SHP77 (cell line): ENCODE results near the gene C17orf113.
"Not testable (repeated sequence)": the region's sequence is repeated elsewhere in the genome, so short reads cannot be mapped to it uniquely, and the experiment has no call there.

Experiments used
- DNase-seq, 2 experiments: peaks; one replicate each; lab custom pipeline; 2025; lab: John Stamatoyannopoulos, UW

C17orf113 gene

DNA sequence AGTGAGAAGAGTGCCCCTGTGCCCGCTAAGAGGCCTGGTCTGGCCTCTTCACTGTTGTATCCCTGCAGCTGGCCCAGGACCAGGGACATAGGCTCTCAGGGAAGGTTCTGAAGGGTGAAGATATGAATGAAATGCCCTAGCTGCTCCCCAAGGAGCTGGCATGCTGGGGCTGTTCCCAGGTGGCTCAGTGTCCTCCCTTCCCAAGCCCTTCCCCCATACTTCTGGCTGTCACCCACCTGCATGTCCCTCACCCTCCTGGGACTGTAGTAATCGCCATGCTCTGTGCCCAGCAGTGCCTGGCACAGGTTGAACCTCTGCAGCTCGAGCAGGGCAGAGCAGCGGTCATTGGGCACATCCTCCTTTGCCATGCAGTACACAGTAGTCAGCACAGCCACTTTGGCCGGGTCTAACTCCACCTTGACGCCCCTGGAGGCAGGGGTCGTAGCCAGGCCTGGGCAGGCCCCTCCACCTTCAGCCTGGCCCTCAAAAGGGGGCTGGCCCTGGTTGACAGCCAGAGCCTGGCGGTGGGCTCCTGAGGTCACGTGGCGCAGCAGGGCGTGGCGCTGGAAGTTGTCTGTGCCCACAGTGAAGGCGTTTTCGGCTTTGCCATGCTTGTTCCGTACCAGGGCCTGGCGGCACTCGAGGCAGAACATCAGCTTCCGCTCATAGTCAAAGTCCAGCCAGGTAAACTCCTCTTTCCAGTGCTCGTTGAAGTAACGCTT, 7.6 kb downstream of the C17orf113 start:
- DNase-seq: no peak

DNA sequence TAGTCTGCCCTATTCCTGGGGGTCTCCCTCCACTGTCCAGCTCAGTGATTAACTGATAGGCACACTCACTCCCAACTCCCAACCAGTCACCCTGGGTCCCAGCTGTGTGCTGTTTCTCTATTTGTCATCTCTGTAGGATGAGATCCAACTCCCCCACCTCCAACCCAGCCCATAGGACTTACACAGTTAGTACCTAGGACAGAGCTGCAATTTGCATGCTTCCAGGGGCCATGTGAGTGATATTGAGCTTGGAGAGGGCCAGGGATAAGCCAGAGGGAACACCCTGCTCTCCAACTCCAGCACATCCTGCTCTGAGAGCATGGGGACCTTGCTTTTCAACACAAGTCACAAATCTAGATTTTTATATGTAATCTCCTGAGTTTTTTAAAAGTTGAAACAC, 8.8 kb downstream of the C17orf113 start:
- no peak for DNase-seq

DNA sequence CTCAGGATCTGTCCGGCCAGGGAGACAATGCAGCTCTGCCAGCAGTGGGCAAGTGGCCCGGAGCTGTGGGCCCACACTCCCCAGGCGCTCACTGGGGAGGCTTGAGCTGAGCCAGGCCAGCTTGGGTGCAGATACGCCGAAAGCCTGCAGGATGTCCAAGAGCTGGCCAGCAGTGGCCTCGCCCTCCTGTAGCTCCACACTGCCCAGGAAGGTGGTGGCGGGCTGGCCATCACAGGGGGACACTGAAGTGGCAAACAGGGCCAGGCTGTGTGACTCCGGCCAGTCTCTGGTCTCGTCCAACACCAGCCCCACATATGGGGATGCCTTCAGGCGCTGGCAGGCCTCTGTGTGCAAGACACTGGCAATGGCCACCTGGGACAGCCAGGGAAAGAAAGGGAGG, 9.6 kb downstream of the C17orf113 start:
- no peak for DNase-seq

DNA sequence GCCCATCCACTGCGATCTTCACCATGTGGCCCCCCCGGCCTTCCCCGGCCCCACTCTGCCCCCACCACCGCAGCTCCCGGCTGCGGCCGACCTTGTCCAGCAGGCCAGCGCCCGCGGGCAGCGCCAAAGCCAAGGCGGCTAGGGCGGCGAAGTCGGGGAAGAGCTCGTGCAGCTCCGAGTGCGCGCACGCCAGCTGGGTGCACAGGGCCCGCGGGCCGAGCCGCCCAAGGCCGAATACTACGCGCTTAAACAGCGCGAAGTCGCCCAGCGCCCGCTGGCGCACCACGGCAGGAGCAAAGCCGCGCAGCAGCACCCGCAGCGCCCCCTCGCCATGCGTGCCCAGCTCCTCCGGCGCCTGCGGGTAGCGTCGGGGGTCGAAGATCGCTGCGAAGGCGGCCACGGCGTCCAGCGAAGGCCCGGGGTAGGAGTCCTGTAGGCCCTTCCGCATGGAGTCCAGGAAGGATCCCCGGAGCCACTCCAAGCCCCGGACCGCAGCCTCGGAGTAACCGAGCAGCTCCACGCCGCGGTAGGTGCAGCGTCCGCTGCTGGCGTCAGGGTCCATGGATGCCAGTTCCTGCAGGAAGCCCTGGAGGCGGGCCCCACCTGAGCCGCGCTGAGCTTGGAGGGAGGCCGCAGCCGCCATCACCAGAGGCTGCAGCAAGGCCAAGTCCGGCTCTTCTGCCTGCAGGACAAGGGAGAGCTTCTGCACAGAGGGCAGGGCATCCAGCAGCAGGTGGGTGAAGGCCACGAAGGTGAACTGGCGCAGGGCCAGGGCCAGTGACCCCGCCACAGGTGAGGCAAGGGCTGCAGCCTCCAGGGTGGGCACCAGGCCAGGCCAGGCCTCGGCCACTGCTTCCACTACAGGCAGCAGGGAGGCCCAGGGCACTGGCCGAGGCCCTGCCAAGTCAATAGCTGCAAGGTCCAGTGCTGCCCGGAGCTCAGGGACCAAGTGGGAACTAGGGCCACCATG, 10.3 kb downstream of the C17orf113 start:
- no peak for DNase-seq

DNA sequence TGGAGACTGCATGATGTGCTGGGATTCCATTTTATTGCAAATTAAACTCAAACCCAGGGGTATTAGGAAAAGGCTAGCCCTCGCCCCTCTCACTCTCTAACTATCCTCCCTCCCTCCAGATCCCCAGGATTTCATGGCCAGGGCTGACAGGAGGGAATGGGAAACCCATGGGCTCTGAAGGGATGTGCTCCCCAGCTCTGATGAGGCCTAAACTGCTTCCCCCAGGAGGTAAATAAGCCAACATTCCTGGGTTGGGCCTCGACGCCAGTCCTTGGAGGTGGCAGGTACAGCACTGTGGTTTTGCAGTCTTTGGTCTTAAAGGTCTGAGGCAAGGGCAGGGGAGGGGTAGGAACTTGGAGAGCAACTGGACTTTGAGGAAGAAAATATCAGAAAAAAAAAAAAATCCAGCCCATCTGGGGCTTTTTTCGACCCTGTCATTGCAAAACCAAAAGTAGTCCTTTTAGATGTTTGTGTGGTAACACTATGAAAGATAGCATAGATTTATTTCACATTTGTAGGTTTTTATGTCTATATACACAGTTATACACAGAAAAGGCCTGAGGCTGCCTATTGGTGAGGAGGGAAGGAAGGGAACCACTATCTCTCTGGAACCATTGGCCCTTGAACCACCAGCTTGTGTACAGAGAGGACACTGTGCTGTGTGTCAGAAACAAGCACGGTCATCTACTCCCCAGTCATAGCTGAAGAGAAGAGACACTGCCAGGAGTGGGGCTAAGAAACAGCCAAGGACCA, 12.0 kb downstream of the C17orf113 start:
- no peak for DNase-seq

DNA sequence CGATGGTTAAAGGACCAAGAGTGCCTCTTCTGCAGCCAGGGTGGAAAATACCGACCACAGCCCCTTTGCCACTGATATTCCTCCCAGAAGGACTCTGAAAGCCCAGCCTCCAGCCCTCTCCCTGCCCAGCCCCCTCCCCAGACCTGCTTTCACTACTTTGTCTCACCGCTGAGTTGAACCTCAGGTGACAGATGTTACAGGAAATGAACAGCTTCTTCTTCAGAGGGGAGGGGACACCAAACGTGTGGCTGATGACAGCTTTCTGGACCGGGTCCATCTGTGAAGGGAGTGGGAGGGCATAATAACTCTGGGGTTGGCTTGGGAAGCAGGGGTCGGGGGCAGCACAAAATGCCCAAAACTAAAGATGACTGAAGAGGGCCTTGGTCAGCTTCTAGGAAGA, 16.3 kb downstream of the C17orf113 start:
- DNase-seq: no peak

DNA sequence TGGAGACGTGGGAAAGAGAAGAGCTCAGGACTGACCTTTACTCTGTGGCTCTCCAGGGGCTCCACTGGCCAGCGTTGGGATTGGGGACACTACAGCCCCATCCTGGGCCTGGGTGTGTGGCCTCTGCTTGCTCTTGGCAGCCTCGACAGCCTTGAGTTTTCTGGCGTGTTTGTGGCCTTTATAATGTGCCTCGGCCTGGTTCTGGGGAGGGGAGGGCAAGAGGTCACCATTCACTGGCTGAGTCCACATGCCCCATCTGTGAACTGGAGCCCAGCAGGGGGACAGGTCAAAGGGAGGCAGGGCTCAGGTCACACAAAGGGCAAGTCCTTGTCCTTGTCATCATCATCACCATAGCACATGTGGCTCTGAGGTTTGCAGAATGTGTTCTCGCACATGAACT, 18.8 kb downstream of the C17orf113 start:
- no peak for DNase-seq

DNA sequence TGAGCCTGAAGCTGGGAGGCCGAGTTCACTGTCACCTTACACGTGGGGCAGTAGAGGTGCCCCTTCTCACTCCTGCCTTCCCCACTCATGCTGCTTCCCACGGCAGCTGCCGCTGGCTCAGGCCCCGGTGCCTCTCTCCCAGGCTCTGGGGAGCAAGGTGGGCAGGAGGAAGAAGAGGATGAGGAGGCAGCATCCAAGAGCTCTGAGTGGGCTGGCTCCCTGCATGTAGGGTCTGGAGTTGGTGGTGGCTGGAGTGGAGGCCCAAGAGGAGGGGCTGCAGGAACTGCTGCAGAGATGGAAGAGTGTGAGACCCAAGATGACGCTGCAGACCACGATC, 21.6 kb downstream of the C17orf113 start:
- no peak for DNase-seq

DNA sequence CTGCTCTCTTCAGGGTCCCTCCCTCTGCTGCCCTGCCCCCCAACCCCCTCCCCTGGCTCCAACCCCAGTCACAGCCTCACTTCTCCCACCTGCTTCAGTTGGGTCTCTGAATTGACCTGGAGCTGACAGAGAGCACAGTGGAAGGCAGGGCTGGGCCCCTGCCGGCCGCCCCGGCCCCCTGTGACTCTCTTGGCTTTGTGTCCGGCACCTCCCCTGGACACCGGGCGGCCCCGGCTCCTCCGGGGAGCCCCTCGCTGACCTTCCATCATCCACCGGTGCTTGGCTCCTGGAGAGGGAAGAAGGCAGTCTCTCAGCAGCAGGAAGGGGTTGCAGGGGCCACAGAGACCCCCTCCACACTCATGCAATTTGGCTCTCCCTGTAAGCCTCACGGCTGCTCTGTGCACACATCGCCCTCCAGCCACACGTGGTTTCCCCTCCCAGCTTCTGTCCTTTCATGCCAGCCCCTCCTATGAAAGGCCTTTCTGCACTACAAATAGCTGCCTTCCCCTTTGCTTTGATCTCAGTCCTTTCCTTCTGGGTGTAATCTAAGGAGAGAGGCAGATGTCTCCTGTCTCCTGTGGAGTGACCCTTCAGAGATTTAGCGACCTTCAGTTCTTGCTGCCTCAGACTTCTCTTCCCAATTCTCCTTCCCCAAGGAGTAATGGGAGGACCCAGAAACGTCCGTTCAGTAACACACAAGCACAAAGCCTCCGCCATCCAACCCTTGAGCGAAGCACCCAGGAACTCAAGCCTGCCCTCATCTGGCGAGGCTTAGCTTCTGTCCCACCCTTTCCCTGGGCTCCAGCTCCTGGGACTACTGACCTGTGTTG, 22.2 kb downstream of the C17orf113 start:
- peak in 1 of 2 experiments; percentile 23 for DNase-seq

DNA sequence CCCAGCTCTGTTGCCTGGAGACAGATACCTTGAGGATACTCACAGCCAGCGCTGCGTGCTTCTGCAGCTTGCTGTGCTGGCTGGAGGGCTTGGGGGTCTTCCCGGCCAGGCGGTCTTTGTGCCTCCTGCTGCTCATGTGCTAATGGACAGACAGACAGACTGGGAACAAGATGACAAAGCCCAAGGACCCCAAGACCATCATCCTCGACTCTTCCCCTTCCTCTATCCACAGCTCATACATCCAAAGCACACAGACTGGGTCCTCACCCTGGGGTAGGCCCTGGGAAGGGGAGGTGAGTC, 22.9 kb downstream of the C17orf113 start:
- no peak for DNase-seq

DNA sequence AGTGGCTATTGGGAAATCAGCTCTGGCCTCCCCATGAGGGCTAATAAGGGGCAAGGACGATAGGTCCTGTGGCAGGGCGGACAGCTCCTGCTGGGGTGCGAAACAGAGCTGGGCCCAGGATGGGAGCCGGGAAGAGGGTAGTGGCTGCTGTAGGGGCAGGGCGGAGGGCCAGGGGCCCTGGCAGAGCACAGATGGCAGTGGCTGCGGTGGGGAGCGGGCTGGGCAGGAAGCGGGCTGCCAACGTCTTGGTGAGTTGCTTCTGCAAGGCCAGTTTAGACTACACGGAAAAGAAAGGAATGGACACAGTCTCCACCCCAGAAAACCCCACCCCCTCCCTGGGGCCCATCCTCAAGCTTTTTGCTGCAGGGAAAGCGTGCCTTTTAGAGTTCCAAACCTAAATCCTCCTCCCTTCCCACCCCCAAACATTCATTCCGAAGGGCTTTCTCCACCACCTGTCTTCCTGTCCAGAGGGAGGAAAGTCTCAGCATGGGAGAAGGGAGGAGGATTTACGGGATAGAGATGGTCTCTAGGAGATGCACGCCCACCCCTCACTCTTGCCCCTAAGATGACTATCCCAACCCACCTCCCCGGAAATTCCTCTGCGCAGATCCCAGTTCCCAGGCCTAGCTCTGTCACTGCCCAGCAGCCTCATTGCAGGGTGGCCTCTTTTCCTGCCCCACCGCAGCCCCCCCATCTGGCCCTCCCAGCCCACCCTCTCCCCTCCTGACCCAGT, 23.4 kb downstream of the C17orf113 start:
- DNase-seq: no peak

DNA sequence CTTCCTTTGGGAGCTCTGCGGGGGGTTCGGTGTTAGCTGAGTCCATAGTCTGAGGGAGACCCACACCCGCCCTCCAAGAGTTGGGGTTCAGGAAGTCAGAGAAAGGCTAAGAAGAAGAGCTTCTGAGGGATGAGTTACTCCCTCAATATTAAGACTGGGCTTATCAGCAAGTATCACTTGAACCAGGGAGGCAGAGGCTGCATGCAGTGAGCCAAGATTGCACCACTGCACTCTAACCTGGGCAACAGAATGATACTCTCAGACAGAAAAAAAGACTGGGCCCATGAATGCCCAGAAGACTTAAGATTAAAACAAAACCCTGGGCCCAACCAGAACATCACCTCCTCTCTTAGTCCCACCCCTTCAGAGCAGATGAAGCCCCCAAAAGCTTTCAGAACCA, 24.5 kb downstream of the C17orf113 start:
- DNase-seq: no peak

DNA sequence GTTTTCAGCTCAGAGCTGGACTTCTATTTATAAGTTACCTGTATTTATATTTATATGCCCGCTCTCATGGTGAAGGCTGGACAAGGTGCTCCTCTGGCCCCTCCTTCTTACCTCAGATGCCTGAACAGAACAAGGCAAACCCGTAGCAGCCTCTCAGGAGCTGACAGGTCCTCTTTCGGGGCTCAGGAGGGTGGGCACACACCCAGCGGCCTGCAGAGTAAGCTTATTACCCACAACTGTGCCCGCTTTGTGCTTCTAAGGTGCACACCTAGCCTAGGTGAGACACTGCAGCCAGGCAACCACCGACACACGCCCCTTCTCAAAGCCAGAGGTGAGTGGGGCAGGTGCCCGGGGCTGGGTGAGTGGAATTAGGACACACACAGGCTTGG, 25.2 kb downstream of the C17orf113 start:
- DNase-seq: no peak

DNA sequence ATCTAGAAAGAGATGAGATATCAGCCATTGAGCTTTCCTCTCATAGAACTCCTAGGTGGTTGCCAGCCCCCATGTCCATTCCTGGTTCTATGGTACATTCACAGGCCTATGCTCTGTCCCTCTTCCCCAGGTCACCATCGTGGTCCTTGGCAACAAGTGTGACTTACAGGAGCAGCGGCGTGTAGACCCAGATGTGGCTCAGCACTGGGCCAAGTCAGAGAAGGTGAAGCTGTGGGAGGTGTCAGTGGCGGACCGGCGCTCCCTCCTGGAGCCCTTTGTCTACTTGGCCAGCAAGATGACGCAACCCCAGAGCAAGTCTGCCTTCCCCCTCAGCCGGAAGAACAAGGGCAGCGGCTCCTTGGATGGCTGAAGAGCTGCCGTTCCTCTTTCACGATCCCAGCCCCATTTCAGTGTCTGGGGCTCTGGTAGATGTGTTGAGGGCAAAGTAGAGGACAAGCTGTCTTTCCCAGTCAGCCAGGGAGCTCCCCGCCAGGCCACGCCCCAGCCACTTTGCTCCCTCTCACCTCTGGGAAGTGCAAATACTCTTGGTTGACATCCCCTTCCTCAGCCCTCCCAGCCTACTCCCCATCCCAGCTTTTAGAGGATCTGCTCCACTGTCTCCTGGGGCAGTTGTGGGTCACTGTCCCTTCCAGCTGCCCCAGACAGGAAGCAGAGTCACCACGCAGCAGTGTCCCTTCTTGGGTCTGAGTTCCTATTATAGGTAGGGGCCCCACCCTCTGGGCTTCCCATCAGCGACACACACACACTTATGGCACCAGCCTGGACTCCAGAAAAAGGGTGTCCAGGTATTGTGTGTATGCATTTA, 26.7 kb downstream of the C17orf113 start:
- no peak for DNase-seq

DNA sequence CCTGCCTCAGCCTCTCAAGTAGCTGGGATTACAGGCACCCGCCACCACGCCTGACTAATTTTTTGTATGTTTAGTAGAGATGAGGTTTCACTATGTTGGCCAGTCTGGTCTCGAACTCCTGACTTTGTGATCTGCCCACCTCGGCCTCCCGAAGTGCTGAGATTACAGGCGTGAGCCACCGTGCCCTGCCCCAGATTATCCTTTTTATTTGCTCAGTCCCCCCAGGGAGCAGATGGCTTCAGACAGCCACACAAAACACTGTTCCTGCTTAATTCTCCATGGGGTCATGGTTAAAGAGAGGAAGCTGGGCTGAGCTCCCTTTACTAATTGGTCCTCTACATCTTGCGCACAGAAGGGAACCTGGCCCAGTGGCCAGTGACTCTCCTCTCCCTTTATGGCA, 29.6 kb downstream of the C17orf113 start:
- DNase-seq: not testable (repeated sequence)

DNA sequence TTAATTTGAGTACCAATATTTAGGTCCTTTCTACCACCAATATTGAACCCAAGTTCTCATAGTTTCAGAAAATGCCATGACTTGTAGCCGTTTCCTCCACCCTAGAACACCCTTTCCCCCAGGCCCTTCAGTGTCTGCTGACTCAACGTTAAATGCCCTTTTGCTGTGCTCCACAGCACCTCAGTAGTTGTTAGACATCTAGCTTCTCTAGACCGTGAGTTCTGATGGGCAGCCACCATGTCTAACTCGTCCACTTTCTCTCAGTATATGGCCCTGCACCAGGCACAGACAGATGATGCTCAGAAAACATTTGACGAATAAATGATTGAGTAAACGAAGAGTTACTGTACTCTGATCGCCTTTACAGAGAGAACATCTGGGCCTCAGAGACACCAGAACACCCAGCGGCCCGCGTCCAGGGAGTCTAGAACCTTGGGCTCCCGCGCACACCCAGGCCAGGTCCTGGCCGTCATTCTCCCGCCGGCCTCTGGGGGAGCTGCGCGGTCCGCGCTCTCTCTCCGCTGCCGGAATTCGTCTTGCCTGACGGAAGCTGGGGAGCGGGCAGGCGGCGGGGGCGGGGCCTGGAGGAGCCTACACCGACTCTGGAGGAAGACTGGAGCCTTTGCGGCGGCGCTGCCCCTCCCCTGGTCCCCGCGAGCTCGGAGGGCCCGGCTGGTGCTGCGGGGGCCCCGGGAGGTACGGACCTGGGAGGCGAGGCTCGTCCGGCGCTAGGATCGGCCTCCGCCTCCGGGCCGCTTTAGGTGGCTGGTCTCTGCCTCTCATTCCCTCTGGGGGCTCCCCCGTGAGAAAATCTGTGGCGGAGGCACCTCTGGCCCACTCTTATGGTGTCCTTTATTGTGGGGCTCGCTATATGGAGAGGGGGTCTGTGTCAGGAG, 30.6 kb downstream of the C17orf113 start, which contains the start of gene NKIRAS2:
TSS of gene NKIRAS2 (plus strand) at position 582 of the 896 bp plus-strand sequence. CDS start 1,488 bp downstream, outside the sequence.
- peak; percentile 88 to 90 for DNase-seq

DNA sequence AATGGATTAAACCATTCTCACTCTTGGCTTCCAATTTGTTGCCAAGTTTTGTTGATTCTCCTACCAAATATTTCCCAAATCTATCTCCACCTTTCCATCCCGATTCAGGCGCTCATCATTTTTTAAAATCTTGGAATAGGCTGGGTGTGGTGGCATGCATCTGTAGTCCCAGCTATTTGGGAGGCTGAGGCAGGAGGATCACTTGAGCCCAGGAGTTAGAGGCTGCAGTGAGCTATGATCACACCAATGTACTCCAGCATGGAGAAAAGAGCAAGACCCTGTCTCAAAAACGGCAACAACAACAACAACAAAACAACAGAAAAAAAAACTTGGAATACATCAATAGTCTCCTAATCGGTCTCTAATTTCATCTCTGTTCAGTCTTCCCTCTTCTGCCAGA, 31.4 kb downstream of the C17orf113 start:
- no peak for DNase-seq

DNA sequence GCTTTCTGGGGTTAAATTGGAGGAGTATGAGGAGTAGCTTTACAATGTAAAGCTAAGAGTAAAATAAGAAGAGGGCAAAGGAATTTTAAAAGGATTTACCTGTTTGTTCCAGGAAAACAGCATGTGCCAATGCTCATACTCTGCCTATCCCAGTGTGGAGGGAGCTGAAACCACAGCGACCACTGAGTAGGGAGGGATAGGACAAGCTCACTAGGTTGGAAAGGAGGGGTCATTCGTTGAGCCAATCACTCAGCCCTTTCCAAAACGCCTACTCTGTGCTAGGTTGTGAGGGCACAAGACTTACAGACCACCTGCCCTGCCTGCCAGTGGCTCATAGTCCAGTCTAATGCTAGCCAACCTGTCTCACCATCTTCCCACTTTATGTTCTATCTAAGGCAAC, 32.1 kb downstream of the C17orf113 start:
- DNase-seq: peak in 1 of 2 experiments; percentile 46

DNA sequence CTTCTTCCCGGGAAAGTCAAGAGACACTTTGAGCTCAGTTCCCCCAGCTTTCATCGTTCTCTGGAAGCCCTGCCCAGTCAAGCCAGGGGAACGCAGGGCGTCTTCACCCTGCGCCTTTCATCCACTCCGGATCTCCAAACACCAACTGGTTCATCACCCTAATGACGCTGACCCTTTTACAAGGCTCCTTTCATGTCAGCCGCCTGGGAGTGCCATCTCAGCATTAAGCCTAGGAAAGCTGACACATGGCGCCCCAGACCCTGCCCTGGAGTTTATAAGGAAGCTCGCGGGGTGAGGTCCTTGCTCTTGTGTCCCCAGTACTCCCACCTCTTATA, 32.6 kb downstream of the C17orf113 start:
- peak in 1 of 2 experiments; percentile 47 for DNase-seq
